CD4-positive, CD25-positive, alpha-beta regulatory T cell (primary cell): Measurements from ENCODE around the gene COL4A2. TPM values are rescaled to one million over a fixed set of nuclear protein-coding genes. Genes with fewer than 3 reads are reported as not detected.

ENCODE experiments used
- ATAC-seq, 2 donors: fragments of 150-1000 bp; cut with Tn5 transposase; one replicate each; pipeline ENCODE4 v1.10.0; 2021; ENCODE audit warnings: low read depth in 2 of 2, moderate number of reproducible peaks in 2 of 2, moderate library complexity in 1 of 2
- DNase-seq, 3 donors: peaks; one replicate each; pipeline versions ENCODE4 v3.0.0 to v3.0.0-alpha.2; 2012 to 2022; ENCODE audit warnings: mixed read lengths in 1 of 3
- H3K27ac ChIP-seq: one replicate; pipeline ENCODE4 v1.7.0; 2013; ENCODE audit warnings: mild to moderate bottlenecking, low read length; ENCODE audit not compliant: insufficient read depth, poor library complexity, severe bottlenecking
- H3K27me3 ChIP-seq: one replicate; pipeline ENCODE4 v1.7.0; 2013; ENCODE audit warnings: low read length; ENCODE audit not compliant: control insufficient read depth, insufficient read depth
- H3K36me3 ChIP-seq: one replicate; pipeline ENCODE4 v1.7.0; 2013; ENCODE audit warnings: mild to moderate bottlenecking, low read length, moderate library complexity; ENCODE audit not compliant: control insufficient read depth, insufficient read depth
- H3K4me1 ChIP-seq: 2 replicates; pipeline ENCODE4 v1.7.0; 2013; ENCODE audit warnings: mild to moderate bottlenecking, low read length; ENCODE audit not compliant: insufficient read depth, control insufficient read depth, poor library complexity, severe bottlenecking
- H3K4me3 ChIP-seq: one replicate; pipeline ENCODE4 v1.7.0; 2013; ENCODE audit warnings: low read depth, mild to moderate bottlenecking, low read length, moderate library complexity
- H3K9me3 ChIP-seq, 2 experiments: 1 replicate in 1 of 2; 2 replicates in 1 of 2; pipeline ENCODE4 v1.7.0; 2013; ENCODE audit warnings: low read length in 2 of 2, mild to moderate bottlenecking in 1 of 2, moderate library complexity in 1 of 2; ENCODE audit not compliant: control insufficient read depth in 2 of 2
- H3K27ac Mint-ChIP-seq, 3 donors: one replicate each; pipeline ENCODE4 v1.8.0; 2020 to 2022; ENCODE audit warnings: mild to moderate bottlenecking in 3 of 3, mixed read lengths in 3 of 3, moderate library complexity in 2 of 3
- H3K27me3 Mint-ChIP-seq: one replicate; pipeline ENCODE4 v1.8.0; 2022; ENCODE audit warnings: mild to moderate bottlenecking, mixed read lengths
- H3K36me3 Mint-ChIP-seq: one replicate; pipeline ENCODE4 v1.8.0; 2020; ENCODE audit warnings: mixed read lengths
- H3K4me1 Mint-ChIP-seq, 4 donors: one replicate each; pipeline ENCODE4 v1.8.0; 2020 to 2022; ENCODE audit warnings: mixed read lengths in 4 of 4, mild to moderate bottlenecking in 1 of 4
- H3K4me3 Mint-ChIP-seq, 4 donors: one replicate each; pipeline ENCODE4 v1.8.0; 2020 to 2022; ENCODE audit warnings: mild to moderate bottlenecking in 4 of 4, mixed read lengths in 4 of 4, moderate library complexity in 3 of 4
- H3K9me3 Mint-ChIP-seq, 7 donors: one replicate each; pipeline ENCODE4 v1.8.0; 2020 to 2022; ENCODE audit warnings: mixed read lengths in 7 of 7, mild to moderate bottlenecking in 3 of 7, moderate library complexity in 2 of 7
- polyA plus RNA-seq, 4 donors: library from polyadenylated mRNA; unstranded; fragments of 300-500 nt; fragmentation: Illumina TruSeq; gene quantifications; one replicate each; pipeline ENCODE4 v1.2.3, GENCODE V29; 2021
- total RNA-seq: library from RNA; stranded (reverse); gene quantifications from one replicate; pipeline ENCODE4 v1.2.3, GENCODE V29; 2022

COL4A2 gene
- total and polyA plus RNA-seq, 5 donors from 2014 or later: not detected

DNA sequence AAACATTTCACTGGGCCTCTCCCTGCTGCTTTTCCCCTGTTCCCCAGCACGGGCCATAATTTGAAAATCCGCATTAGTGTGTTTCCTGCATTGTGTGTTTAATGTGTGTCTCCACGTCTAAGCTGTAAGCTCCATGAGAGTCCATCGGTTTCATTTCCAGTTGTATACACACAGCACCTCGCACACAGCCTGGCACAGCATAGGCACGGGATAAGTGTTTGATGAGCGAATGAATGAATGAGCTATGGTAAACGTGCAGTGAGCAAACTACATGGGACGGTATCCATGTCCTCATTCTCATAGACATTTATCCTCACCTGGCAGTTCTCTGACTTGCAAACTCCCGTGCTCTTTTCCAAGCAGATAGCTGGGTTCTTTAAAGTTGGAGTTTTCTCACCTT is 148.4 kb downstream of the COL4A2 start:
- H3K27ac Mint-ChIP-seq: peak overlapping the region in 1 of 3 donors; percentile 27
- H3K36me3 ChIP-seq: no peaks in the 10 kb centered on the region
- H3K4me1 Mint-ChIP-seq: peaks cover 0 to 7% (median 4%) of the 10 kb centered on the region in 4 donors
- H3K27ac ChIP-seq: no peak overlapping the region
- no peak overlapping the region for H3K4me3 ChIP-seq
- H3K36me3 Mint-ChIP-seq: no peaks in the 10 kb centered on the region
- H3K4me3 Mint-ChIP-seq: no peak overlapping the region
- ATAC-seq (no peak), DNase-seq (no peak)
- no peaks in the 10 kb centered on the region for H3K9me3 Mint-ChIP-seq
- no peaks in the 10 kb centered on the region for H3K27me3 ChIP-seq
- no peaks in the 10 kb centered on the region for H3K9me3 ChIP-seq
- no peaks in the 10 kb centered on the region for H3K4me1 ChIP-seq
- no peaks in the 10 kb centered on the region for H3K27me3 Mint-ChIP-seq

DNA sequence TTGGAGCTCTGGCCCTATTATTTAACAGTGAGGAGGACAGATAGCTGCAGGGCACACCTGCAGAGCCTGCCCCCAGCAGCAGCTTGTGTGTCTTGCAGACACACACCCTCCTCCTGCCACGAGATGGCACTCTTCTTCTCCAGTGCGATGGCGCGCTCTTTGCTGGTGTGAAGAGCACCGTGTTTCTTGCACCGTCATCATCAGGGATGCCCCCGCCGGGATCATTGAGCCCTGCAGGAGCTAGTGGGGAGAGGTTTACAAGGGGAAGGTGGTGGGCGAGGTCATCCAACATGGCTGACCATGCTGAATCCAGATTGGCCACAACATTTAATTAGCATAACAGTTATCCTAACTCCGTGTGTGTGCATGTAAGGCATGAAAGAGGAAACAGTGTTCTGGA is 148.9 kb downstream of the COL4A2 start:
- Mint-ChIP-seq H3K36me3 (no peaks in the 10 kb centered on the region), H3K27ac (no peak overlapping the region), H3K4me3 (peak overlapping the region in 2 of 4 donors; percentile 19 to 44), H3K4me1 (peaks cover 0 to 7% (median 4%) of the 10 kb centered on the region in 4 donors), H3K27me3 (no peaks in the 10 kb centered on the region), H3K9me3 (no peaks in the 10 kb centered on the region)
- Histone ChIP-seq H3K9me3 (no peaks in the 10 kb centered on the region), H3K4me1 (no peaks in the 10 kb centered on the region), H3K27me3 (no peaks in the 10 kb centered on the region), H3K36me3 (no peaks in the 10 kb centered on the region), H3K4me3 (no peak overlapping the region), H3K27ac (no peak overlapping the region)
- ATAC-seq: peak; percentile 73 to 77
- DNase-seq: peak; percentile 18 to 79 (median 50)

DNA sequence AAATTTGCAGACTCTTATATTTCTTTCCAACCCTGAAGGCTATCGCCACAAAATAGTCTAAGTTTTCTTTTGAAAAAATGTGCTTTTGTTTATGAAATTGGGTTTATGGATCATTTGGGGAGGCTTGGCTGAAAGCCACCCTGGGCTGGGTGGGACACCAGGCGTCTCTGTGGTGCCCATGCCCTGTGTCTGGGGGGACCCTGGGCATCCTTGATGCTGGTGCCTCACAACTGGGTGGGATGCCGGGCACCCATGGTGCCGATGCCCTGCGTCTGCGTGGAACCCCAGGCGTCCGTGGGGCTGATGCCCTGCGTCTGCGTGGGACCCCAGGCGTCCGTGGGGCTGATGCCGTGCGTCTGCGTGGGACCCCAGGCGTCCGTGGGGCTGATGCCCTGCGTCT is 149.5 kb downstream of the COL4A2 start:
- H3K36me3 Mint-ChIP-seq: no peaks in the 10 kb centered on the region

DNA sequence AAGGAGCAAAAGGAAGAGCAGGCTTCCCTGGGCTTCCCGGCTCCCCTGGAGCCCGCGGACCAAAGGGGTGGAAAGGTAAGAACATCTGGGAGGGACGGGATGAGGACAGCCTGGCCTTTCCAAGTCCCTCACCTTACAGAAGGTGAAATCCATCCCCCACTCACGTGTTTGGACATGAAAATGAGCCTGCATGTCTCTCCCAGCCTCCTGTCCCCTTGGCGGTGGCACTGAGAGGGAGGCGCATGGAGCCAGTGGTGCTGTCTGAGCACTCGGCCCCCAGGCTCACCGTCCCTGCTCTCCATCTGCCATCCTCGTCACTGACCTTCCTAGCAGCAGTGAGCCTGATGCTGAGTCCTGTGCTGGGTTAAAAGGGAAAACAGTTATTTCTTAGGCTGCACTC is 150.3 kb downstream of the COL4A2 start:
- H3K4me3 Mint-ChIP-seq: no peak overlapping the region
- no peaks in the 10 kb centered on the region for H3K9me3 ChIP-seq
- H3K27ac ChIP-seq: no peak overlapping the region
- no peaks in the 10 kb centered on the region for H3K9me3 Mint-ChIP-seq
- ATAC-seq (no peak), DNase-seq (no peak)
- no peaks in the 10 kb centered on the region for H3K36me3 ChIP-seq
- H3K4me1 ChIP-seq: no peaks in the 10 kb centered on the region
- no peak overlapping the region for H3K4me3 ChIP-seq
- peaks cover 0 to 7% (median 4%) of the 10 kb centered on the region in 4 donors for H3K4me1 Mint-ChIP-seq
- H3K27me3 Mint-ChIP-seq: no peaks in the 10 kb centered on the region
- H3K27ac Mint-ChIP-seq: no peak overlapping the region
- no peaks in the 10 kb centered on the region for H3K36me3 Mint-ChIP-seq
- no peaks in the 10 kb centered on the region for H3K27me3 ChIP-seq

More for the DNA sequence above, 149.5 kb downstream of the COL4A2 start:
- no peaks in the 10 kb centered on the region for H3K4me1 ChIP-seq
- no peaks in the 10 kb centered on the region for H3K36me3 ChIP-seq
- DNase-seq (no peak), ATAC-seq (no peak)
- peaks cover 0 to 7% (median 4%) of the 10 kb centered on the region in 4 donors for H3K4me1 Mint-ChIP-seq
- no peaks in the 10 kb centered on the region for H3K27me3 Mint-ChIP-seq
- no peaks in the 10 kb centered on the region for H3K9me3 Mint-ChIP-seq
- no peak overlapping the region for H3K27ac ChIP-seq
- no peaks in the 10 kb centered on the region for H3K27me3 ChIP-seq
- H3K4me3 Mint-ChIP-seq: no peak overlapping the region
- H3K27ac Mint-ChIP-seq: no peak overlapping the region
- H3K9me3 ChIP-seq: no peaks in the 10 kb centered on the region
- no peak overlapping the region for H3K4me3 ChIP-seq

DNA sequence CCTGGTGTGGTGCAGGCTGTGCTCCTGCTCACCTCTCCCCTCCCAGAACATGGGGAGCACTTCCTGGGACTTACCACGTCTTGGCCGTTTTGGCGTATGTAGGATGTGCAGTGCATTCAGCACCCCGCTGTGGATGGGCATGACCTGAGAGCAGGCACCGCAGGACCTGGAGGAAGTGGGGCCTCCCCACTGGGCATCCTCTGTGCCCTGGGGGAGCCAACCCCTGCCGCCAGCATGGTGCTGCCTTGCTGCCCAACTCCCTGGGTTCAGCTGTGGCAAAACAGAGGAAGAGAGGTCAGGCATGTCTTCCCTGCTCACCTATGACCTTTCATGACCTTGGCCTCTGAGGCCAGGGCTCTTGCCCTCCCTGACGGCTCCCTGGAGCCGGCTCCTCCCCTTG is 150.9 kb downstream of the COL4A2 start:
- H3K27ac ChIP-seq: no peak overlapping the region
- no peaks in the 10 kb centered on the region for H3K36me3 Mint-ChIP-seq

DNA sequence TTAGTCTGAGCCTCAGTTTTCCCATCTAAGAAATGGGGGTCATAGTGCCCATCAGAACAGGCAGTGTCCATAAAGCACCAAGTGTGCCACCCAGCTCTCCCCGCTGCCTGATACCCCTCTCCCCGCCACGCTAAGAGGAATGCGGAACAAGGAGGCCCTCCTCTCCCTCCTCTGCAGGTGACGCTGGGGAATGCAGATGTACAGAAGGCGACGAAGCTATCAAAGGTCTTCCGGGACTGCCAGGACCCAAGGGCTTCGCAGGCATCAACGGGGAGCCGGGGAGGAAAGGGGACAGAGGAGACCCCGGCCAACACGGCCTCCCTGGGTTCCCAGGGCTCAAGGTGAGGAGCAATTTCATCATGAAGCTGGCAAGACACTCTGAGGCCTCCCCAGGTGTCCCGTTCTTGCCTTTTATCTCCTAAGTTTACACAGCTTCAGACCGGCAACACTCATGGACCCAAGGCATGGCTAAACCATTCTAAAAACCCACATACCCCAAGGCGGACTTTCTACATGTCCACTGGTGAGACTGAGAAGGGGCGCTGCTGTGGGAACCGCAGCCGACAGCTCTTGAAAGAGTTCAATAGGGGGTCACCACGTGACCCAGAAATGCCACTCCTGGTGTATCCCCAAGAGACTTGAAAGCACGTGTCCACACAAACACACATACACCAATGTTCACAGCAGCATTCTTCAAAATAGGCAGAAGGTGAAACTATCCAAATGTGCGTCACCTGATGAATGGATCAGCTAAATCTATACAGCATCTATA is 151.7 kb downstream of the COL4A2 start:
- Mint-ChIP-seq H3K4me3 (no peak overlapping the region), H3K36me3 (no peaks in the 10 kb centered on the region), H3K9me3 (no peaks in the 10 kb centered on the region), H3K4me1 (peaks cover 0 to 7% (median 4%) of the 10 kb centered on the region in 4 donors), H3K27me3 (no peaks in the 10 kb centered on the region), H3K27ac (no peak overlapping the region)
- no peak overlapping the region for H3K4me3 ChIP-seq
- no peaks in the 10 kb centered on the region for H3K9me3 ChIP-seq
- DNase-seq (no peak), ATAC-seq (no peak)
- H3K27ac ChIP-seq: no peak overlapping the region
- H3K36me3 ChIP-seq: no peaks in the 10 kb centered on the region
- no peaks in the 10 kb centered on the region for H3K27me3 ChIP-seq
- no peaks in the 10 kb centered on the region for H3K4me1 ChIP-seq

More for the DNA sequence above, 150.9 kb downstream of the COL4A2 start:
- ATAC-seq (no peak), DNase-seq (no peak)
- no peak overlapping the region for H3K4me3 Mint-ChIP-seq
- Histone ChIP-seq H3K4me1 (no peaks in the 10 kb centered on the region), H3K9me3 (no peaks in the 10 kb centered on the region), H3K36me3 (no peaks in the 10 kb centered on the region), H3K27me3 (no peaks in the 10 kb centered on the region), H3K4me3 (no peak overlapping the region)
- H3K27ac Mint-ChIP-seq: no peak overlapping the region
- H3K9me3 Mint-ChIP-seq: no peaks in the 10 kb centered on the region
- no peaks in the 10 kb centered on the region for H3K27me3 Mint-ChIP-seq
- peaks cover 0 to 7% (median 4%) of the 10 kb centered on the region in 4 donors for H3K4me1 Mint-ChIP-seq

DNA sequence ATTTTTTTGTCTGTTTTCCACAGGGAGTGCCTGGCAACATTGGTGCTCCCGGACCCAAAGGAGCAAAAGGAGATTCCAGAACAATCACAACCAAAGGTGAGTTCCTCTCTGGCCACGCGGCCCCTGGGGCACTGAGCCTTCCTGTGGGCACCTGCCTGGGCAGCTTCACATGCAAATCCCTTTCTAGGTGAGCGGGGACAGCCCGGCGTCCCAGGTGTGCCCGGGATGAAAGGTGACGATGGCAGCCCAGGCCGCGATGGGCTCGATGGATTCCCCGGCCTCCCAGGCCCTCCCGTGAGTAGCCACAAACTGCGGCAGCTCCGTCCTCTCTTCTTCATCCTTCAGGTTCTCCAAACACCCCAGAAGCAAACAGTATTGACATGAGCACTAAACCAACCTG is 155.0 kb downstream of the COL4A2 start:
- H3K9me3 ChIP-seq: no peaks in the 10 kb centered on the region
- no peaks in the 10 kb centered on the region for H3K4me1 ChIP-seq
- H3K27ac ChIP-seq: no peak overlapping the region
- ATAC-seq (no peak), DNase-seq (no peak)
- H3K27me3 ChIP-seq: no peaks in the 10 kb centered on the region
- Mint-ChIP-seq H3K27me3 (no peaks in the 10 kb centered on the region), H3K4me1 (peaks cover 0 to 2% (median 0%) of the 10 kb centered on the region in 4 donors), H3K27ac (no peak overlapping the region), H3K4me3 (no peak overlapping the region), H3K36me3 (no peaks in the 10 kb centered on the region), H3K9me3 (no peaks in the 10 kb centered on the region)
- no peaks in the 10 kb centered on the region for H3K36me3 ChIP-seq
- no peak overlapping the region for H3K4me3 ChIP-seq

DNA sequence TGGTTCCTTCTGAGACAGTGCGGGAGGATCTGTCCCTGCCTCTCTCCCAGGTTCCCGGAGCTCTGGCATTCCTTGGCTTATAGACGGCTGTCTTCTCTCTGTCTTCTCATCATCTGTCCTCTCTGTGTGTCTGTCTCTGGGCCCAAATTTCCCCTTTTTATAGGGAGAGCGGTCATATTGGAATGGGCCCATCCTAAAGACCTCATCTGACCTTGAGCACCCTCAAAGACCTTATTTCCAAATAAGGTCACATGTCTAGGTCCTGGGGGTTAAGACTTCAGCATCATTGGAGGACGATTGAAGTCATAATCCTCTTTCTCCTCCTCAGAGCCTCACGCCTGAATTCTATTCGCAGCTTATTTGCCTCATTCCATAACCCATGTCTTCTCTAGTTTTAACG is 156.1 kb downstream of the COL4A2 start:
- Histone ChIP-seq H3K4me1 (no peaks in the 10 kb centered on the region), H3K4me3 (no peak overlapping the region), H3K27me3 (no peaks in the 10 kb centered on the region), H3K9me3 (no peaks in the 10 kb centered on the region), H3K27ac (no peak overlapping the region), H3K36me3 (no peaks in the 10 kb centered on the region)
- Mint-ChIP-seq H3K9me3 (no peaks in the 10 kb centered on the region), H3K4me3 (no peak overlapping the region), H3K27me3 (no peaks in the 10 kb centered on the region), H3K4me1 (peaks cover 0 to 2% (median 0%) of the 10 kb centered on the region in 4 donors), H3K36me3 (no peaks in the 10 kb centered on the region), H3K27ac (no peak overlapping the region)
- ATAC-seq (no peak), DNase-seq (no peak)
